Uterus (tissue), 4 donors: Measurements from ENCODE around the gene CDKN1C. TPM values are rescaled to one million over a fixed set of nuclear protein-coding genes. Genes with fewer than 3 reads are reported as not detected.

Source experiments
- DNase-seq, 2 donors: peaks; one replicate each; pipeline ENCODE4 v3.0.0-alpha.2; 2019 to 2020
- H3K27ac ChIP-seq, 2 donors: fragments of 200-600 bp; sonication (generic); 1 replicate in 1 of 2; 2 replicates in 1 of 2; pipeline ENCODE4 v1.5.1; 2016 to 2018
- H3K27me3 ChIP-seq, 2 donors: fragments of 200-600 bp; sonication (generic); one replicate each; pipeline ENCODE4 v1.5.1; 2018 to 2019; ENCODE audit warnings: control low read depth in 1 of 2
- H3K36me3 ChIP-seq, 2 donors: fragments of 200-600 bp; sonication (generic); one replicate each; pipeline ENCODE4 v1.5.1; 2019; ENCODE audit warnings: control low read depth in 1 of 2
- H3K4me1 ChIP-seq, 2 donors: fragments of 200-600 bp; sonication (generic); one replicate each; pipeline ENCODE4 v1.5.1; 2018 to 2019; ENCODE audit warnings: control low read depth in 1 of 2
- H3K4me3 ChIP-seq, 2 donors: fragments of 200-600 bp; sonication (generic); 1 replicate in 1 of 2; 2 replicates in 1 of 2; pipeline ENCODE4 v1.5.1; 2018 to 2019; ENCODE audit warnings: mild to moderate bottlenecking in 1 of 2
- H3K9me3 ChIP-seq, 2 donors: fragments of 200-600 bp; sonication (generic); one replicate each; pipeline ENCODE4 v1.5.1; 2019; ENCODE audit warnings: control low read depth in 1 of 2
- POLR2A ChIP-seq, 2 donors: fragments of 450-650 bp; IDR thresholded peaks; one replicate each; pipeline ENCODE4 v1.6.1; 2016; ENCODE audit warnings: antibody characterized with exemption in 2 of 2, mild to moderate bottlenecking in 1 of 2, moderate library complexity in 1 of 2
- intact Hi-C: fragments of 100-400 bp; cut with DNase I; formaldehyde crosslinking; loops from one replicate; pipeline ENCODE4 v1.15.1; 2023; ENCODE audit warnings: low total_unique reads
- total RNA-seq, 4 donors: library from RNA; depleted of rRNA in 3 of 4; stranded (reverse); fragments of >200 nt in 3 of 4; gene quantifications; one replicate each; pipeline versions ENCODE4 v1.1.0 to v1.2.4, GENCODE V29; 2014 to 2023
- TF ChIP-seq, protein P1 (sequence below), 4 experiments: fragments of 200-600 bp in 2 of 4; fragments of 450-650 bp in 2 of 4; sonication (generic) in 2 of 4; IDR thresholded peaks; one replicate each; pipeline ENCODE4 v1.5.1; 2016 to 2019; ENCODE audit warnings: antibody characterized with exemption in 4 of 4, mild to moderate bottlenecking in 2 of 4, moderate library complexity in 1 of 4
- donor health status: DM: yes; HTN: yes; CAD: no.

The CDKN1C gene
- total RNA-seq, 4 donors from 2014 or later: 42.0 to 213 (median 71.7) TPM

- no peak for TF ChIP-seq POLR2A (IDR thresholded peaks at IDR 0.05)
- TF ChIP-seq, protein P1, sequence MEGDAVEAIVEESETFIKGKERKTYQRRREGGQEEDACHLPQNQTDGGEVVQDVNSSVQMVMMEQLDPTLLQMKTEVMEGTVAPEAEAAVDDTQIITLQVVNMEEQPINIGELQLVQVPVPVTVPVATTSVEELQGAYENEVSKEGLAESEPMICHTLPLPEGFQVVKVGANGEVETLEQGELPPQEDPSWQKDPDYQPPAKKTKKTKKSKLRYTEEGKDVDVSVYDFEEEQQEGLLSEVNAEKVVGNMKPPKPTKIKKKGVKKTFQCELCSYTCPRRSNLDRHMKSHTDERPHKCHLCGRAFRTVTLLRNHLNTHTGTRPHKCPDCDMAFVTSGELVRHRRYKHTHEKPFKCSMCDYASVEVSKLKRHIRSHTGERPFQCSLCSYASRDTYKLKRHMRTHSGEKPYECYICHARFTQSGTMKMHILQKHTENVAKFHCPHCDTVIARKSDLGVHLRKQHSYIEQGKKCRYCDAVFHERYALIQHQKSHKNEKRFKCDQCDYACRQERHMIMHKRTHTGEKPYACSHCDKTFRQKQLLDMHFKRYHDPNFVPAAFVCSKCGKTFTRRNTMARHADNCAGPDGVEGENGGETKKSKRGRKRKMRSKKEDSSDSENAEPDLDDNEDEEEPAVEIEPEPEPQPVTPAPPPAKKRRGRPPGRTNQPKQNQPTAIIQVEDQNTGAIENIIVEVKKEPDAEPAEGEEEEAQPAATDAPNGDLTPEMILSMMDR (IDR thresholded peaks at IDR 0.05): no peak
- H3K36me3 ChIP-seq: no peaks in the 10 kb centered on the region
- H3K4me3 ChIP-seq: no peak overlapping the region
- intact Hi-C loops: no loop called here
- H3K4me1 ChIP-seq: peaks cover 0 to 6% of the 10 kb centered on the region in 2 donors
- H3K9me3 ChIP-seq: no peaks in the 10 kb centered on the region
- no peak for DNase-seq
- H3K27me3 ChIP-seq: peaks cover 0 to 10% of the 10 kb centered on the region in 2 donors
- no peak overlapping the region for H3K27ac ChIP-seq
Measured at GRCh38 chr11:2868506-2869133, 17.0 kb downstream of the CDKN1C start.

DNA sequence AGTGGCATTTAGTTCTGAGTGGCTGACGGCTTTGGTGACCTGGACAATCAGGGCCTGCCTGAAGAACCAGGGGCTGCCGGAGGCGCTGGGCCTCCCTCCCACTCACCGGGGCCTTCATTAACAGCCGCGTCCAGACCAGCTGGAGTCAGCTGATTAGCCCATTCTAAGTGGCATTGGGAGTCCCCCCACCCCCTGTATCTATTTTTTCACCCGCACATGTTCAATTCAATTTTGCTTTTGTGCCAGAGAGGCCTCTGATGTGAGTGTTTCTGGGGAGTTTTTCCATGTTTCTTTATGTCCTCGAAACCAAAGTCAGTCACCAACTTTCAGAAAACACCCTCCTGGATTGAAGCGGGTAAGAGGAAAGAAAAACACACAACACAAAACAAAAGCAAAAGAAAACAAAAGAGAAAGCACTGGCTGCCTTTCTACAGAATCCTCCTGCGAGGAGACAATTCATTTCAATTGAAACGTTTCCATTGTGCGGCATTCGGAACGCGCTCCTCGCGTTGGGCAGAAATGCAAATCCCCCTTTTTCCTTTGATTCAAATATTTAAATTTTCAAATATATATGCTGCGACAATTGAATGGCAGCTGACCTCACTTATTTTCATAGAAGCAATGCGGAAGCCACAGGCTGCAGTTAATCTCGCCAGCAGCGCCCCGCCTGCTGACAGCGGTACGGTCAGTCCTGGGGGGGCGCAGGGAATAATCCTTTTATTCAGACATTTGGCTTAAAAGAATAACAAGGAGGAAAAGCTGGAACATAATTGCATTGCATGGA lies 17.7 kb downstream of the CDKN1C start:
- no peak for TF ChIP-seq POLR2A (IDR thresholded peaks at IDR 0.05)
- TF ChIP-seq, protein P1 (IDR thresholded peaks at IDR 0.05): no peak
- Histone ChIP-seq H3K27ac (no peak overlapping the region), H3K9me3 (no peaks in the 10 kb centered on the region), H3K4me3 (no peak overlapping the region), H3K27me3 (peaks cover 0 to 10% of the 10 kb centered on the region in 2 donors), H3K36me3 (no peaks in the 10 kb centered on the region), H3K4me1 (peaks cover 0 to 6% of the 10 kb centered on the region in 2 donors)
- DNase-seq: no peak
- intact Hi-C loops: no loop called here

GRCh38 chr11:2867142-2867541 lies 18.4 kb downstream of the CDKN1C start:
- peaks cover 0 to 9% of the 10 kb centered on the region in 2 donors for H3K4me1 ChIP-seq
- H3K9me3 ChIP-seq: no peaks in the 10 kb centered on the region
- H3K36me3 ChIP-seq: no peaks in the 10 kb centered on the region
- intact Hi-C loops: no loop called here
- TF ChIP-seq, protein P1 (IDR thresholded peaks at IDR 0.05): no peak
- no peak for TF ChIP-seq POLR2A (IDR thresholded peaks at IDR 0.05)
- DNase-seq: no peak
- H3K4me3 ChIP-seq: no peak overlapping the region
- H3K27me3 ChIP-seq: peaks cover 0 to 10% of the 10 kb centered on the region in 2 donors
- H3K27ac ChIP-seq: no peak overlapping the region

DNA sequence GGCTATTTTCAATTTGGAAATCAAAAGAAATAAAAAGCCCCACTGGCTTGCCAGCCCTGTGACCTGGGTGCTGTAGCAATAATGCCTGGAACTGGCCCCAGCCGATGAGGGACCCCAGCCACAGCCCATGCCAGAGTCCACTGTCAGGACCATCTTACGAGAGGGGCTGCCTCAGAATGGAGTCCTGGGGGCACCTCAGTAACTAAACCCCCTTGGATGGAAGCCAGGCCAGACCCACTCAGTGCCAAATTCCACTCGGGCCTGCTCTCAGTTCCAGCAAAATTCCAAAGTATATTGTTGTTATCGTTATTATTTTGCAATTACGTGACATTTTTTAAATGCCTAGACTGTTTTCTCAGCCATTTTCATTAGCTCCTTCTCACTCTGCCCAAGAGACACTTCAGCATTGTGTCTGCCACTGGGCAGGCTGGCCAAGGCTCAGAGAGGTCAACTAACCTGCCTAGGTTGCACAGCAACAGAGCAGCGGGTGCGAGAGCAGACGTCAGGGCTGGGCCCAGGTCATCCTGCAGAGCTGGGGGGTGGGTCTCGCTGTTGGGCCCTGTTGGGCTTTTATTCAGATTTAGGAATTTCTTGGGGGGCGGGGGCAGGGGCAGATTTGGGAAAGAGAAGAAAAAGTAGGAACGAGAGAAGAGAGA lies 19.5 kb downstream of the CDKN1C start:
- intact Hi-C loops: no loop called here
- no peak for DNase-seq
- TF ChIP-seq, protein P1 (IDR thresholded peaks at IDR 0.05): no peak
- Histone ChIP-seq H3K9me3 (no peaks in the 10 kb centered on the region), H3K27me3 (peaks cover 0 to 10% of the 10 kb centered on the region in 2 donors), H3K27ac (no peak overlapping the region), H3K36me3 (no peaks in the 10 kb centered on the region), H3K4me1 (peaks cover 0 to 10% of the 10 kb centered on the region in 2 donors), H3K4me3 (no peak overlapping the region)

- intact Hi-C loops: no loop called here
- DNase-seq: no peak
- Histone ChIP-seq H3K9me3 (no peaks in the 10 kb centered on the region), H3K27ac (no peak overlapping the region), H3K36me3 (no peaks in the 10 kb centered on the region), H3K4me1 (peaks cover 0 to 7% of the 10 kb centered on the region in 2 donors), H3K4me3 (no peak overlapping the region), H3K27me3 (no peaks in the 10 kb centered on the region)
- TF ChIP-seq, protein P1 (IDR thresholded peaks at IDR 0.05): no peak
- no peak for TF ChIP-seq POLR2A (IDR thresholded peaks at IDR 0.05)
Measured at GRCh38 chr11:2864901-2865300, 20.7 kb downstream of the CDKN1C start.
